Kidney tubule cell (primary cell): ENCODE measurements around the gene PHACTR1.
"Not testable (repeated sequence)": the region's sequence is repeated elsewhere in the genome, so short reads cannot be mapped to it uniquely, and the experiment has no call there.

ENCODE experiments used
- DNase-seq: peaks from one replicate; pipeline ENCODE4 v3.0.0-alpha.2; 2018; ENCODE audit warnings: low spot score

The PHACTR1 gene

DNA sequence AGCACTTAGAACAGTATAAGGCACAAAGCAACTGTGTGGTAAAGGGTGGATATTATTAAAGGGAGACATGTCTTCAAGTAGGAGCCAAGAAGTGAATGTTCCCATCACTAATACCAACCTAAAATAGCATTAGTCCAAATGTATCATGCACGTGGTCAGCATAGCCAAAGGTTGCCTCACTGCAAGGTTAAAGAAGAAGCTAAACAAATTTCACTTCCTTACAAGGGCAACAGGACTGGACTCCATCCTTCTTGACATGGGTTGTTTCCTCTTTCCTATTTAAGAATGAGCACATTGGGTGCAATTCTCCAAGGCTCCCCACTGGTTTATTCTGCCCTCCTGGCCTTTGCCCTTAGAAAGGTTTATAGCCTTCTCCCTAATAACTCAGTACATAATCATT, 186.7 kb downstream of the PHACTR1 start:
- no peak for DNase-seq

DNA sequence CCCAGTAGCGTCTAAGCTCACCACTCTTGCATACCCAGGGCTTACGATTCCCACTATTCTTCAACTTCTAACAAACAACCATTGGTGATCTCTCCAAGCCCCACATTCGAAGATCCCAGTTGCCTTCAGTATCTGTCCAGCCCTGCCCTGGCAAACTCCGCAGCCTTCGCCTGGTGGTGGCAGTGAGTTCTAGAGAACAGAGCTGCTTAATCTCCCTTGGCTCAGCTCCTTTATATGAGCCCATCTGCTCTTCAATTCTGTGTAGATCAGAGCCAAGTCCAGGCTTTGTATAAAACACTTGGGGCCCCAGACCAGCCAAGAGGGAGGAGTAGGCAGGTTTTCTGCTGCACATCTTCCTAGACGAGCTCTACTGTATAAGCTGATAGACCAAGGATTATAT, 193.3 kb downstream of the PHACTR1 start:
- DNase-seq, result no peak

DNA sequence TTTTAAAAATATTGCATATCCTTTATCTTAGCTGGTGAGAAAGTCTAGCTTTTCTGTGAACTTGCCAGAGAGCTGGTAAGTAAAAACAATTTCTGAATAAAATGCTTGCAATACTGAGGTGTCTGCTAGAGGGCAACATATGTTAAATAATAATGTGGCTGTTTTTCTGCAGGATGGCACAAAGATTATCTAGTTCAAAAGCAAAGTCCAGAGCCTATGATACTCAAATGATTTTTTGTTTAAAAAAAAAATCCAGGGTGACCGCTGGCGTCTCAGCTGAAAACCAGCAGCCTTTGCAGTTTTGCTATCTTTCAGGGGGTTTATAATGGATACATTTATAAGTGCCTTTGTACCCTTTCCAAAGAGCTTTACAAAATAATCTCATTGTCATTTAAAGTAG, 194.9 kb downstream of the PHACTR1 start:
- peak; percentile 43 for DNase-seq

DNA sequence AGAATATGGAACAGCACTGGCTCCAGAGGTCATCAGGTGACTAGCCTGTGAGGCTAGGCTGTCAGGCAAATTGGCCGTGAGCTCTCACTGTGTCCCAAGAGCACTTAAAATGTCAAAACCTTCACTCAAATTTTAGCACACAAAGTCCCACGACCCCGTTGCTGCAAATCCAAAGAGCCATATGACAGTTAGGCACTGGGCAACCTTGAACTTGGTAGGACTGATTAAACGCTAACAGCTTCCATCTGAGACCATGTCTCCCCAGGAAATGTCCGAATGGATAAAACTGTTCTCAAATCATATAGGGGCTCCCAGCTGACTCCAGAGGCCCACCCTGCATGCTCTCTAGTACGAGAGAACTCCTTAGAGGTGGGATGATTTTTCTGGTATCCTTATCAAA, 196.6 kb downstream of the PHACTR1 start:
- DNase-seq, result no peak

DNA sequence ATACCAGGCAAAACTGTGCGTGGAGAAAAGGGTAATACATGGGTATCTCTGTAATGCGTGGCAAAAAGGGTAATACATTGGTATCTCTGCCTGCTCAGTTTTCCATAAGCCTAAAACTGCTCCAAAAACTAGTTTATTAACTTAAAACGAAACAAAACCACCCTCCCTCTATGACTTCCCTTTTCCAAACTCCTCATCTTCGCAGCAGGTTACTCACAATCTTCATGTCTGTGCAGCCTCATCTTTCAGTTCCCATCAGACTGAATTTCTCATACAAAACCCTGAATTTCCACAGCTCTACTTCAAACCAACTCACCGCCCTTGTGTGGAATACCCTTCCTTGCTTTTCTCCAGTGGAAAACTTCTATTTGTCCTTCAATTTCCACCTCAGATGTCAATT, 199.4 kb downstream of the PHACTR1 start:
- DNase-seq, result no peak

DNA sequence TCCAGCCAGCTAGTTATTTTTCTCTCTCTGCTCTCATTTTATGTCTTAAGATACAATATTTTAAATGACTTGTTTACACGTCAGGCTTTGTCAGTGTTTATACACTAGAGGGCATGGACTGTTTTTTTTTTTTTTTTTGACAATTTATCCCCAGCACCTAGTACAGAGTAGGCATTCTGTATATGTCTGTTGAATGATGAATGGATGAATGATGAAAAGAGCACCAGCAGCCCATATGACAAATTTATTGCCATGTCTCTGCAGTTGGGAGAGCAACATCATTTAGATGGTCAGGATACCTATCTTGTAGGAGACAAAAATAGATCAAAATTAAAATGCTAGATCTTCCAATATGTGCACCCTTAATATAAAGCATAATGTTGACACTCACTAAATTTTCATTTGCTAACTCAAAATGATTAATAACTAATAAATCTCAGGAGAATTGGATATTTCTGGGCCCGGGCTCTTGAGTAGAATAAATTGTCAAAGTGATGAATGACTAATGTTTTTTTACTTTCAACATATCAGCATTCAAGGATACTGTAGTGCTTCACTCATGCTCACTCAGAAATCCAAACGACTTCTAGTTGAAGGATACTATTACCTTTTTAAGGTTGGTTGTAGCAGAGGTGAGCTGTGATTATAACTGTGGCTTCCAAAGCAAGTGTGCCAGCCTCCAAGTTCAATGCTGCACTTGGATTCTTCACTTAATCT, 200.0 kb downstream of the PHACTR1 start:
- DNase-seq, result no peak

DNA sequence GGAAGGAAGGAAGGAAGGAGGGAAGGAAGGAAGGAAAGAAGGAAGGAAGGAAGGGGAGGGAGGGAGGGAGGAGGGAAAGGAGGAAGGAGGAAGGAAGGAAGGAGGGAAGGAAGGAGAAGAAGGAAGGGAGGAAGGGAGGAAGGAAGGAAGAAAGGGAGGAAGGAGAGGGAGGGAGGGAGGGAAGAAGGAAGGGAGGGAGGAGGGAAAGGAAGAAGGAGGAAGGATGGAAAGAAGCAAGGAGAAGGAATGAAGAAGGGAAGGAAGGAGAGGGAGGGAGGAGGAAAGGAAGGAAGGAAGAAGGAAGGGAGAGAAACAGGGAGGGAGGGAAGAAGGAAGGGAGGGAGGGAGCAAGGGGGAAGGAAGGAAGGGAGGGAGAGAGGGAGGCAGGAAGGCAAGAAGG, 204.9 kb downstream of the PHACTR1 start:
- DNase-seq, result no peak

DNA sequence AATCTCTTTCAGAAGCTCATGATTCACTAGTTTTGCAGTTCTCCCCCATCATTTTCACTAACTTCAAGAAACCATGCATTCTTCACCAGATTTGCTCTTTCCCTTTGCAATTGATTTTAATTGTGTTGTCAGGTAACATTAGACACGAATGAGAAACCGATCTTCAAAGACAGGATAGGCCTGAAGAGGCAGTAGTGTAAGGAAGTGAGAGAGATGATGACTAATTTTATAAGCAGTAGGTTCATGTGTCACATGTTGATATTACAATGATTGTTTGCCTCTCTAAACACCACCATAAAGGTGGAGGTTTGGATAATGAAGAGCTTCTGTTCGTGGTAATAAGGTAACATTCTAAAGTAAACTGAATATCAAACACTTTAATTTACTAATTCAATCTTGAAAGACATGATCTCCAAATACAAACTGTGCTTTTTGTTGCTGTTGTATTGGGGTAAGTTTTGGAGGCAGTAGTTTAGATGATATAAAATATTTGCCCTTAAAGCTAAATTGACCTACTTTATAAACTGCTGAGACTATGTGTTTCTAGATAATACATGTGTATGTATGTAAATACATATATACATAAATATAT, 207.2 kb downstream of the PHACTR1 start:
- peak; percentile 28 for DNase-seq

DNA sequence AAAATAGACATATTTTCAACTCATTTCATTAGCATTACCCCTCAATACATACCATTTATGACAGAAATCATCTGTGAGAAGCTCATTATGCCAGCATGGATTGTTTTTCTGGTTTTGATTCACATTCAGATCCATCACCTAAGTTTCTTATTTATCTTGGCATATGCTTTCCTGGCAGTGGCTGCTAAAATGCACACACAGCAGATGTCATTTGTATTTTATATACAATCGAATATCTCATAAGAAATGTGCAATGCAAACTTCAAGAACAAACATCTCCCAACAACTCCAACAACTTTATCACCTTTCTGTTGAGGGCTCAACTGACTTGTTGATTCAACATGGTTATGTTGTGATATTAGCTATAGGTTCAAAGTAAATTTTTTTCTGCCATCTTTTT, 208.3 kb downstream of the PHACTR1 start:
- no peak for DNase-seq

DNA sequence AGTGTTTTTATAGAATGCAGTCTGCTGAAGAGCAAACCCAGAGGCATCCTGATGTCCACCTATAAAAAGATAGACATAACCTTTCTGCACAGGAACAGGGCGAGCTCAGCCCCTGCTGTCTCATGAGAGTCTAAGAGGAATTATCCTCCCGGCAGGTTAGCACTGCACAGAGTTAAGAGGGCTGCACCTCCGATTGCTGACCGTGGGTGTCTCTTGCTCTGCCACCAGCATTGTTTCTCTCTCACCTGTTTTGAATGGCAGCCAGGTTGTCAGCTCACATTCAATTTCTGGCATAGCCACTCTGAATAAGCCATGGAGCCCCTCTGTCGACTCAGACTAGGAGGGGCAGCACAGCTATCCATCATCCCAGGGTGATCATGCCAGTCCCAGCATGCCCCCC, 211.2 kb downstream of the PHACTR1 start:
- no peak for DNase-seq

DNA sequence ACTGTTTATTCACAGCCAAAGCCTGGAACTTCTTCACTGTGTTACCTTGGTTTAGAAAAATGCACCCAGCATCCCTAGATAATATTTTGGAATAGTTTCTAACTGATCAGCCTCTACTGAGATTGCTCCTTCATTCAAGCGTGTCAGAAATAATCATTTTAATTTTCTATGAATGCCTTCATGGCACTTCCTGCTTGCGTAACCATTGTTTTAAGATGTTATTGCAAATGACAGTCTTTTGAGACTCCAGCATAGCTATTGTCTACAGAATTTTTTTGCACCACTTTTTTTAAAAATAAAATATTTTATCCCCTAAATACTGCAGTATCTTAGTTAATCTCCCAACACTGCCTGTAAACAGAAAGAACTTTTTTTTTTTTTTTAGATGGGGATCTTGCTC, 213.1 kb downstream of the PHACTR1 start:
- DNase-seq, result peak; percentile 6

DNA sequence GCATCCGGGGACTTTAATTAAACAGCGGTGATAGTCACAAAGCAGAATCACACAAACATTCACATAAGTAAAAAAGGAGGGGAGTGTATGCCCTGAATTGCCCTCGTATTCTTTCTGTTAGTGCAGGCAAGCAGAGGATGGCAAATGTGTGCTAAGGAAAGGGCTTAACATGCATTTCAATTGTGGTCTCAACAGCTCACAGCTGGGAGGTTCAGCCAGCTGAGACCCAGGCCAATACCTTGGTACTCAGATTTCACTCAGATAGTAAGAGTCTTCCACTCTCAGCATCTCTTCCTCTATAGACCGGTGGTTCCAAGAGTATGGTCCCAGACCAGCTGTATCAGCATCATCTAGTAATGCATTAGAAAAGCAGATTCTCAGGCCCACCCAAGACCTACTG, 215.1 kb downstream of the PHACTR1 start:
- DNase-seq, result no peak

DNA sequence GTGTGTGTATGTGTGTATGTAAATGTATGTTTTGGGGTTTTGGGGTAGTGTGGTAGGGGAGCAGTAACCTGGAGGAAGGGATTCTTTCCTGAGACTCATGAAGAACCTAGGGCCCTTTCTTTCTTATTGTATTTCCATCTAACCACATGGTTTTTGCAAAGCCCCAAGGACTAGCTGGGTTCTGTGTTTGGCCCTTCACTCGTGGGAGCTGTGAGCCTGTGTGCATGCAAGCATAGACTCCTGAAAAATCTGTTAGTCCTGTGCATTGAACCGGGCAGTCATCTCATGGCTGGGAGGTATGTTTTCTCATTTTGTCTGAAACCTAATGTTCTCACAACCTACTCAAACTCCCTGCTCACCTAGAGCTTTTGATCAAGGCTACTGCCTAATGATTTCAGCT, 219.1 kb downstream of the PHACTR1 start:
- DNase-seq, result no peak

DNA sequence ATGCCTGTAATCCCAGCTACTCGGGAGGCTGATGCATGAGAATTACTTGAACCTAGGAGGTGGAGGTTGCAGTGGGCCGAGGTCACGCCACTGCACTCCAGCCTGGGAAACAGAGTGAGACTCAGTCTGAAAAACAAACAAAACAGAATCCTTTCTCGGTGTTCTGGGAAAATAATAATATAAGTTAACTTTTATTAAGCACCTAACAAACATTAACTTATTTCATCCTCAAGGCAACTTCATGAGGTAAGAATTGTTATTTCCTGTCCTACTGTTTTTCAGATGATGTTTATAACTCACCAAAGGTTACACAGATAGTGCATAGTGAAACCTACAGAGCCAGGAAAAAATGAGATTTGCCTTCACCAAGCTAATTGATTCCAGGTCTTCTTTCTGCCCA, 221.4 kb downstream of the PHACTR1 start:
- peak; percentile 6 for DNase-seq

DNA sequence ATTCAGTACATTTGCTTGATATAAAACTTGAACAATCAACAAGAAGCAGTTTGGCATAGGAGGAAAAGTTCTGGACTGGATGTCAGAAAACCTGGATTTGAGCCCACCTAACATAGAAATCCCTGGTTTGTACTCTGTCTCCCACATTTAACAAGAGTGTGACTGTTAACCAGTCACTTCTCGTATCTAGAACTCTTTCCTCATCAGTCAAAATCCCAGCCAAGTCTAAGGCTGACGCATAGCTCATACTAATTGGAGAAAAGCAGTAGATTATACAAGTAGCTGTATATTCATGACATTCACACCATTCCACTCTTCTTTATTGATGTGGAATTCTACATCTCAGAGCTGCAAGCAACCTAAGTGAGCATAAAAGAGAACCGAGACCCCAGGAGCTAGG, 222.7 kb downstream of the PHACTR1 start:
- DNase-seq, result no peak

DNA sequence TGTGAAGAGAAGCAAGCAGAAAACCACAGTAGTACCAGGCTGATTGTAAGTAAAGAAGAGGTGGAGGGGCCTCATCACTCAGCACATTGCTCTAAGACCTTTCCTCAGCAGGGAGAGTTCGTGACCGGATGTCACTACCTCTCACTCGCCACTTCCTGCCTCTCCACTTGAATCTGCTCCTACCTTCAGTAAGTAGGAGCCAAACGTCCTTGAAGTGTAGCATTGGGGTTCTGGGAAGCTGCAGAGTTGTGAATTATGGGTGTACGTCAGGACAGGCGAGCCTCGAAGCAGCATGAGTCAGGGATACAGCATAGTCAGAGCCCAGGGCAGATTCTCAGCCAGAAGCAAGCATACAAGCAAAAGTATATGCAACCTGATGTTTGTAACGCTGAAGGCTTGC, 224.9 kb downstream of the PHACTR1 start:
- DNase-seq, result no peak

DNA sequence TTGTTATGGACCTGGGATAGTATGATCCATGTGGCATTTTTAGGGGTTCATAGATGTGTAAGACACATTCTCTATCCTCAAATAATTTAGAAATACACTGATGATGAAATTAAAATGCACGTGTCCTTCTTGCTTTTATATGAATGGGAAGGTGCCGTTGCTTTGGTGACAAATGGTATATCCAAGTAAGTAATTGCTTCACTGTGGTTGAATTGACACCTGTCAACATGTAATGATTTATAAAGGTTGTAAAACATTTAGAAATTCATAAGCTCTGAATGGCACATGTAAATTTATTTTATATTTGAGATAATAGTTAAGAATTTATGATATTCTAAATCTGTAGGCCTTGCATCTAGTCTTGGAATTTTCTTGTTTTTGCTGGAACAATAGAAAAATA, 227.0 kb downstream of the PHACTR1 start:
- DNase-seq, result no peak

DNA sequence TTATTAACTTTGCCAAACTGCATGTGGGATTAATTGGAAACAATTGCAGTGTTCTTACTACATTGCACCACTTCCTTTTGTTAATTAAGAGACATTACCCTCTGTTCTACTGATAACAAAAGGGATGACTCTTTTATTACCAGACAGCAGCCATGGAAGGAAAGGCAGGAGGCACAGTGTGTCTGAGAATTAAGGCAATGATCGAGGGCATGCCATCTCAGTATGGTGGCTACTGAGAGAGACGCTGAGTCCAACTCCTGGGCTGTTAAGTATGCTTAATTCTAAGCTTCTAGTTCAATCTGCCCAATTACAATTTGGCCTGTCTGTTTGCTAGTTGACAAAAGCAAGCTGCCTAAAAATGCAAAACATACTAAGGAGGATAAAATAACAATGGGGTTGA, 227.4 kb downstream of the PHACTR1 start:
- no peak for DNase-seq

DNA sequence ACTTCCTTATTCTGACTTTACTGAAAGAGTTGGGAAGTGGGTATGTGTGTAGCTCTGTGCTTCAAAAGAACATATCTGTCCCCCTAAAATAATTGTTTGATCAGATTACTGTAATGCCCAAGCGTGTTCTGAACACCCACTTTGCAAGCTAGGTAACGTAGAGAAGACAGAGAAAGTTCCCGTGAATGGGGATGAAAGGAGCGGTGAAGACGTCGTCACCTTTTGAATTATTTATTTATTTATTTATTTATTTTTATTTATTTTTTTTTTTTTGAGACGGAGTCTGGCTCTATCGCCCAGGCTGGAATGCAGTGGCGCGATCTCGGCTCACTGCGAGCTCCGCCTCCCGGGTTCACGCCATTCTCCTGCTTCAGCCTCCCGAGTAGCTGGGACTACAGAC, 228.0 kb downstream of the PHACTR1 start:
- not testable (repeated sequence) for DNase-seq

DNA sequence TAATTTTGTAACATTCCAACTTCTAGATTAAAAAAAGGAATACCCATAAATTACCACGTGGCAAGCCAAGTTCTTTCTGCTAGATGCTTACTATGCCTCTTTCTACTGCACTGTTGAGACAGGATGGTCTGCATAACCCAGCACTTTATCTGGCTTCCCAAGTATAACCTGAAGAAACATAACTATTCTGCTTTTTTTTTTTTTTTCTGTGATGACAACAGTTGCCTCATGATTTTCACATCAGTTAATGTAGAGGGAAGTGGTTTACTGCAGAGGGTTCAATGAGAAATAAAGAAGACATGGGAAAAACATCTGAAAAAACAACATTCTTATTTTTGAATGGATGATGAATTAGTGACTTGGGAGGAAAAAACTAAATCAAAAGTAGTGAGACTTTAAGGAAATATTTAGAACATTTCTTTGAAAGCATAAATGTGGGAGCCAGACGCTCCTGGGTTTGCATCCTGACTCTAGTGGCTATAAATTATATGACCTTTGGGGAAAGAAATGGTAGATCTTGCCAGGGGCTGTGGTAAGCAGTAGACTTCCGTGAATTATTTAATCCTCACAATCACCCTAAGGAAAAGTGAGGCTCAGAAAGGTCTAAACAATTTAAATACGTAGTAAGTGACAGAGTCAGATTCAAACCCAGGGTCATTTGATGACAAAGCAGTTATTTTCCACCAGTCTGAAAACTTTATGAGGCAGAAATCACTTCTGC, 230.7 kb downstream of the PHACTR1 start:
- no peak for DNase-seq

DNA sequence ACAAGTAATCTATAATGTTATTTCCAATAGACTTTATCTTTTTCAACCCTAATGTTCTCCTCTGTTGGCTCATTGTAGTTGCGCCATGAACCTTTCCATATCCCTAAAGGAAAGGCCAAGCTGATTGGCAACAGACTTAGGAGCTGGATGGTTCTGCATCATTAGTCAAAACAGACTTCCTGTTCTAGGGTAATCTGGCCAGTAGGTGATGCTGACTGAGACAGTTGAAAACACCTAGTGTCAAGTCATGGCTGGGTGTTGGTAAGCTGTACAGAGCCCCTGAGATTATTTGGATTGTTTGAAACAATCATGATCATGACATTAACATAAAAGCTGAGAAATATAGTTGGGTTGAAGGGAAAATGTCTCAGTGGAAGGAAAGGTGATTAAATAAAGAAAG, 231.4 kb downstream of the PHACTR1 start:
- DNase-seq, result no peak

DNA sequence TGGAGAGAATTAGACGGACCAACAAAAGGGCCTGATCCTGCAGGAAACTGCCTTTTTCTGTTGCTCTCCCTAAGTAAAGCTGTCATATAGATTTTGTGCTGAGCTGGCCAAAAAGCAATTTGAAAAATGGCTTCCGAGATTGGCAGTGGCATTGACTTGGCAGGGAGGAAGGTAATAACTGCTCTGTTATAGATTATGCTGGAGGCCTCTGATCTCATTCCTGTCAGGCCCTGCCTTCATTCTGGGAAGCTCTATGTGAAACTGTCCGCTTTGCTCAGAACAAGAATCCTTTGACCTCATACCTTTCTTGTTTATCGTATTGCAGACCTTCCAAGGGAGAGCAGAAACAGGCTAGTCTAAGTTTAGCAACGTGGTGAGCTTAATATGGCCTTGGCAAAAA, 234.4 kb downstream of the PHACTR1 start:
- no peak for DNase-seq

DNA sequence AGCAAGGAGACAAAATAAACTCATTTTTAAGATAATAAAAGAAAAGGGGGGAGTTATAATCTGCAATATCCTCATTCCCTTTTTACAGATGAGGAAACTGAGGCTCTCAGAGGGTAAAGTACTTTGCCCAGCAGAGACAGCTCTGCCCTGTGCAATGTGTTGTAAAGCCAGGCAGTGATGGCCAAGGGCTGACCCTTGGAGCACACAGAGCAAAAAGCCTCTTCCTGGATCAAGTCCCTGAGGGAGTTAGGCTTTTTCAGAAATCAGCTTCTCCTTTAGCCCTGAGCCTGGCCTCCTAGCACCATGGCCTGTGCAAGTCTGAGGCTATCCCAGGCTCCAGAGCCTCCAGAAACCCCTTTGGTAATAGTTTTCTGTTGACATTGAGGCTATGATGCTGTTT, 234.8 kb downstream of the PHACTR1 start:
- DNase-seq, result no peak

DNA sequence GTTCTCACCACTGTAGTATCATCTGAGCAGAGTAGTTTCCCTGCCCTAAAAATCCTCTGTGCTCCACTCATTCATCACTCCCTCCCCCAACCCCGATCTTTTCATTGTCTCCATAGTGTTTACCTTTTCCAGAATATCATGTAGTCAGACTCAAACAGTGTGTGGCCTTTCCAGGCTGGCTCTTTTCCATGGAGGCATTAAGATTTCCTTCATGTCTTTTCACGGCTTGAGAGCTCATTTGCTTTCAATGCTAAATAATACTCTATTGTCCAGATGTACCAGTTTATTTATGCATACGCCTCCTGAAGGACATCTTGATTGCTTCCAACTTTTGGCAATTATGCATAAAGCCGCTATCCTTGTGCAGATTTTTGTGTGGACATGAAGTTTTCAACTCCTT, 235.8 kb downstream of the PHACTR1 start:
- DNase-seq, result no peak
